SH-SY5Y (cell line): ENCODE data around the gene AIP.

Experiments
- GATA2 ChIP-seq: IDR thresholded peaks from 2 replicates; pipeline ENCODE4 v1.6.1; 2011; ENCODE audit warnings: mild to moderate bottlenecking, low read depth, low read length
- GATA3 ChIP-seq: IDR thresholded peaks from 2 replicates; pipeline ENCODE4 v1.6.1; 2011; ENCODE audit warnings: low read depth, mild to moderate bottlenecking, low read length, moderate library complexity

The AIP gene

GRCh38 chr11:67492801-67493547 lies 10.1 kb downstream of the AIP start:
- TF ChIP-seq GATA2 = no peak

- TF ChIP-seq GATA3 (no peak), GATA2 (no peak)
Measured at GRCh38 chr11:67493548-67494370, 10.9 kb downstream of the AIP start.

- TF ChIP-seq GATA3 (no peak), GATA2 (no peak)
Measured at GRCh38 chr11:67494371-67495233, 11.8 kb downstream of the AIP start.

GRCh38 chr11:67495234-67496005 lies 12.6 kb downstream of the AIP start:
- TF ChIP-seq GATA2 (no peak), GATA3 (no peak)

GRCh38 chr11:67496113-67496512 lies 13.3 kb downstream of the AIP start:
- no peak for TF ChIP-seq GATA3

GRCh38 chr11:67497656-67498291 lies 14.9 kb downstream of the AIP start:
- TF ChIP-seq GATA3 = no peak
- no peak for TF ChIP-seq GATA2

- no peak for TF ChIP-seq GATA2
- TF ChIP-seq GATA3 = no peak
Measured at GRCh38 chr11:67498544-67498972, 15.7 kb downstream of the AIP start.

- TF ChIP-seq GATA3 = no peak
- TF ChIP-seq GATA2 = no peak
Measured at GRCh38 chr11:67499808-67500483, 17.1 kb downstream of the AIP start.

GRCh38 chr11:67500484-67500821 lies 17.6 kb downstream of the AIP start:
- TF ChIP-seq GATA3 (no peak), GATA2 (no peak)

GRCh38 chr11:67500831-67501715 lies 18.2 kb downstream of the AIP start:
- TF ChIP-seq GATA2 = no peak
- TF ChIP-seq GATA3 = no peak

GRCh38 chr11:67501854-67502253 lies 19.0 kb downstream of the AIP start:
- TF ChIP-seq GATA2 (no peak), GATA3 (no peak)
